ENCODE results near the gene ITGA11.

The ITGA11 gene

DNA sequence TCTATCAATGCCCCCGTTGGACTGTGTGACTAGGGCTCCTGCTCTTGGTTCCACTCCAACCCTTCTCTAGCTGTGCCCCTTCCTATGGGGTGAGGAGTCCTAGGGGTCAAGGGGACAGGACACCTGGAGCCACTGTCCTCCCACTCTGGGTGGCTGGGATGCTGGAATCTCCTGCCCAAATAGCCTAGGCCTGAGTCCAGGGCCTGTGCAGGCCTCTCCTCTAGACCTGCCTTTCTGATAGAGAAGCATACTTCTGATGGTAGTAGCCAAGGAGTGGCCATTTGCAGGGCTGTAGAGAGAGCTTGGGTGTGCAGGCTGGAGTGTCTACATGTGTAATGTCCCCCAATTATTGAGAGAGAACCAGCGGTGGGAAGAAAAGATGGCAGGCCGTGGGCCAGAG, 54.2 kb downstream of the ITGA11 start:
- TF ChIP-seq, protein P1, sequence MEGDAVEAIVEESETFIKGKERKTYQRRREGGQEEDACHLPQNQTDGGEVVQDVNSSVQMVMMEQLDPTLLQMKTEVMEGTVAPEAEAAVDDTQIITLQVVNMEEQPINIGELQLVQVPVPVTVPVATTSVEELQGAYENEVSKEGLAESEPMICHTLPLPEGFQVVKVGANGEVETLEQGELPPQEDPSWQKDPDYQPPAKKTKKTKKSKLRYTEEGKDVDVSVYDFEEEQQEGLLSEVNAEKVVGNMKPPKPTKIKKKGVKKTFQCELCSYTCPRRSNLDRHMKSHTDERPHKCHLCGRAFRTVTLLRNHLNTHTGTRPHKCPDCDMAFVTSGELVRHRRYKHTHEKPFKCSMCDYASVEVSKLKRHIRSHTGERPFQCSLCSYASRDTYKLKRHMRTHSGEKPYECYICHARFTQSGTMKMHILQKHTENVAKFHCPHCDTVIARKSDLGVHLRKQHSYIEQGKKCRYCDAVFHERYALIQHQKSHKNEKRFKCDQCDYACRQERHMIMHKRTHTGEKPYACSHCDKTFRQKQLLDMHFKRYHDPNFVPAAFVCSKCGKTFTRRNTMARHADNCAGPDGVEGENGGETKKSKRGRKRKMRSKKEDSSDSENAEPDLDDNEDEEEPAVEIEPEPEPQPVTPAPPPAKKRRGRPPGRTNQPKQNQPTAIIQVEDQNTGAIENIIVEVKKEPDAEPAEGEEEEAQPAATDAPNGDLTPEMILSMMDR (IDR thresholded peaks at IDR 0.05; ENCODE audit: low read length), result no peak
- no peak for TF ChIP-seq EZH2 (IDR thresholded peaks at IDR 0.05; ENCODE audit: borderline replicate concordance, low read length)
- no peak overlapping the region for H3K27ac ChIP-seq (ENCODE audit: low read depth, low read length, poor library complexity, severe bottlenecking)
- H3K9me3 ChIP-seq (ENCODE audit: low read length), result no peaks in the 10 kb centered on the region

GRCh38 chr15:68376447-68377060, 55.4 kb downstream of the ITGA11 start:
- Histone ChIP-seq H4K20me1 (ENCODE audit: insufficient read depth, low read length) (no peaks in the 10 kb centered on the region), H3F3A (ENCODE audit: insufficient read depth, low read length) (no peaks in the 10 kb centered on the region), H3K27me3 (ENCODE audit: insufficient read depth, low read length) (no peaks in the 10 kb centered on the region; the same call in 1 of the 2 replicates), H3K4me1 (ENCODE audit: insufficient read depth, low read length, severe bottlenecking) (no peaks in the 10 kb centered on the region), H3K9me3 (ENCODE audit: low read length) (no peaks in the 10 kb centered on the region), H3K36me3 (ENCODE audit: insufficient read depth, low read length) (no peaks in the 10 kb centered on the region), H3K9me2 (ENCODE audit: low read depth, low read length) (no peaks in the 10 kb centered on the region), H3K79me2 (ENCODE audit: insufficient read depth, low read length) (no peaks in the 10 kb centered on the region), H3K4me2 (ENCODE audit: low read length) (no peak overlapping the region), H3K4me3 (ENCODE audit: low read depth, low read length, poor library complexity, severe bottlenecking) (no peak overlapping the region), H3K9ac (ENCODE audit: low read length) (no peak overlapping the region), H2AFZ (ENCODE audit: low read length) (no peak overlapping the region), H3K27ac (ENCODE audit: low read depth, low read length, poor library complexity, severe bottlenecking) (no peak overlapping the region)
- no peak for TF ChIP-seq EZH2 (IDR thresholded peaks at IDR 0.05; ENCODE audit: borderline replicate concordance, low read length)
- TF ChIP-seq, protein P1 (IDR thresholded peaks at IDR 0.05; ENCODE audit: low read length), result no peak

More for the DNA sequence above, 54.2 kb downstream of the ITGA11 start:
- no peak overlapping the region for H2AFZ ChIP-seq (ENCODE audit: low read length)
- H3K36me3 ChIP-seq (ENCODE audit: insufficient read depth, low read length), result no peaks in the 10 kb centered on the region
- no peaks in the 10 kb centered on the region; the same call in 1 of the 2 replicates for H3K27me3 ChIP-seq (ENCODE audit: insufficient read depth, low read length)
- no peaks in the 10 kb centered on the region for H3K9me2 ChIP-seq (ENCODE audit: low read depth, low read length)
- no peak overlapping the region for H3K9ac ChIP-seq (ENCODE audit: low read length)
- no peaks in the 10 kb centered on the region for H3F3A ChIP-seq (ENCODE audit: insufficient read depth, low read length)
- no peaks in the 10 kb centered on the region for H3K79me2 ChIP-seq (ENCODE audit: insufficient read depth, low read length)
- H3K4me3 ChIP-seq (ENCODE audit: low read depth, low read length, poor library complexity, severe bottlenecking), result no peak overlapping the region
- no peaks in the 10 kb centered on the region for H3K4me1 ChIP-seq (ENCODE audit: insufficient read depth, low read length, severe bottlenecking)
- H4K20me1 ChIP-seq (ENCODE audit: insufficient read depth, low read length), result no peaks in the 10 kb centered on the region
- no peak overlapping the region for H3K4me2 ChIP-seq (ENCODE audit: low read length)

DNA sequence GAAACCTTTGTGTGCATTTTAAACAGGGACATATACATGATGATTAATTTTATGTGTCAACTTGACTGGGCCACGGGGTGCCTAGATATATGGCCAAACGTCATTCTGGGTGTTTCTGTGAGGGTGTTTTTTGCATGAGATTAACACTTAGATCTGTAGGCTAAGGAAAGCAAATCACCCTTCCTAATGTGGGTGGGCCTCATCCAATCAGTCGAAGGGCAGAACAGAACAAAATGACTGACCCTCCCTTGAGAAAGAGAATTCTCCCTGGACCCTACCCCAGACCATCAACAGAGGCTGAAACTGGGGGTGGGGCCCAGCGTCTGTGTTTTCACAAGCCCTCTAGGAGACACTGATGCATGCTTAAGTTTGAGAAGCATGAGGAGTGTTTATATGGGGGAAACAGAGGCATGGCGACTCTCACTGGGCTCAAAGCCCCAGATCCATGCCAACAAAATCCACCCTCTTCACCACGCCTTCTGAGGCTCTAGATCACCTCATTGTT, 56.2 kb downstream of the ITGA11 start:
- Histone ChIP-seq H3K4me1 (ENCODE audit: insufficient read depth, low read length, severe bottlenecking) (no peaks in the 10 kb centered on the region), H4K20me1 (ENCODE audit: insufficient read depth, low read length) (no peaks in the 10 kb centered on the region), H3K4me2 (ENCODE audit: low read length) (no peak overlapping the region), H2AFZ (ENCODE audit: low read length) (no peak overlapping the region), H3K9me3 (ENCODE audit: low read length) (no peaks in the 10 kb centered on the region), H3K27me3 (ENCODE audit: insufficient read depth, low read length) (peaks cover under 1% of the 10 kb centered on the region; the same call in 1 of the 2 replicates), H3K36me3 (ENCODE audit: insufficient read depth, low read length) (no peaks in the 10 kb centered on the region), H3K9ac (ENCODE audit: low read length) (no peak overlapping the region), H3K27ac (ENCODE audit: low read depth, low read length, poor library complexity, severe bottlenecking) (no peak overlapping the region), H3K4me3 (ENCODE audit: low read depth, low read length, poor library complexity, severe bottlenecking) (no peak overlapping the region), H3K79me2 (ENCODE audit: insufficient read depth, low read length) (no peaks in the 10 kb centered on the region), H3F3A (ENCODE audit: insufficient read depth, low read length) (no peaks in the 10 kb centered on the region), H3K9me2 (ENCODE audit: low read depth, low read length) (no peaks in the 10 kb centered on the region)
- no peak for TF ChIP-seq EZH2 (IDR thresholded peaks at IDR 0.05; ENCODE audit: borderline replicate concordance, low read length)
- TF ChIP-seq, protein P1 (IDR thresholded peaks at IDR 0.05; ENCODE audit: low read length), result no peak

Data from OCI-LY1 (cell line).